ENCODE results near the gene EVL. TPM values are rescaled to one million over a fixed set of nuclear protein-coding genes. Genes with fewer than 3 reads are reported as not detected.

Gene EVL
- total RNA-seq, 4 donors from 2014 or later = 22.8 to 86.4 (median 45.2) TPM

DNA sequence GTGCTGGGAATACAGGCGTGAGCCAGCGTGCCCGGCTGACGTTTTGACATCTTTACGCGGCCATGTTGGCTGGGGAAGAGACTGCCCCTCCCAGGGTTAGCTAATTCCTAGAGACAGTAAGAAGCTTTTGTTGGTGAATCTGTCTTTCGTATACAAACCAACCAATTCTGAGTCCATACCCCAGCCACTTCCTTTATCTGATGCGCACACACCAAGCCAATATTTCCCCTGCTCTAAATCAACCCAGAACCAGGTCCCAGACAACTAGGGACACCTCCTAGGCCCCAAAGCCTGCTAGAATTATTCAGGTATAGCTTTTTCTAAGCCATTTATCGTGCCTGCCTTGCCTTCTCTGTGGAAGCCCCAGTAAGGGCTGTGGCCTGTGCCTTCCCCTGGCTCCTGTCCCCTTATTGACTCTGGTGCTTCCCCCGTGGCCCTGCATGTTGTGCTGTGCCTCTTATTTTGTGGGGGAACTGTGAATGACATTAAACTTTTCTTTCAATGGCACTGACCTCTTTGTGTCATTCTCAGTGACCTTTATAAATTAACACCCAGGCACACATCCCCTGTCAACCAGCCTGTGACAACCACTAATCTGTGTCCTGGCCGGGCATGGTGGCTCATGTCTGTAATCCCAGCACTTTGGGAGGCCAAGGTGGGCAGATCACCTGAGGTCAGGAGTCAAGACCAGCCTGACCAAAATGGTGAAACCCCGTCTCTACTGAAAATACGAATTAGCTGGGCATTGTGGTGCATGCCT lies 10.7 kb upstream of the EVL start:
- Histone ChIP-seq H3K4me3 (no peak overlapping the region), H3K9me3 (no peaks in the 10 kb centered on the region), H3K27ac (no peak overlapping the region), H3K36me3 (no peaks in the 10 kb centered on the region), H3K4me1 (peaks cover 0 to 14% (median 0%) of the 10 kb centered on the region in 4 donors), H3K27me3 (no peaks in the 10 kb centered on the region)
- intact Hi-C loops (cut with DNase I; ENCODE audit: low total_unique reads) (loop anchor here (5.0 kb wide), 1 partner anchor 53 kb away; no protein-coding TSS in a partner anchor), in situ Hi-C loops (cut with MboI; ENCODE audit: low pct_ligation_motif_present in 1 of 4, low pct_unique_long_range_greater_than_20kb in 1 of 4, low sequenced_read_pairs in 3 of 4) (no loop called here)
- WGBS, 2 donors (ENCODE audit: low coverage in 1 of 2) = 97% methylated on average over 13 of the region's 13 CpGs; no CpG with 5 or more reads in 1 of the 2 donors
- TF ChIP-seq POLR2AphosphoS5 (IDR thresholded peaks at IDR 0.05) = no peak
- TF ChIP-seq EP300 (IDR thresholded peaks at IDR 0.05; ENCODE audit: low read depth) = no peak
- TF ChIP-seq CTCF (IDR thresholded peaks at IDR 0.05) = no peak
- no peak for TF ChIP-seq POLR2A (IDR thresholded peaks at IDR 0.05)
- DNase-seq = no peak

- H3K27me3 ChIP-seq = no peaks in the 10 kb centered on the region
- H3K27ac ChIP-seq = no peak overlapping the region
- H3K4me3 ChIP-seq = no peak overlapping the region
- no peaks in the 10 kb centered on the region for H3K36me3 ChIP-seq
- peaks cover 0 to 14% (median 0%) of the 10 kb centered on the region in 4 donors for H3K4me1 ChIP-seq
- intact Hi-C loops (cut with DNase I; ENCODE audit: low total_unique reads) = no loop called here
- H3K9me3 ChIP-seq = no peaks in the 10 kb centered on the region
- 65 to 73% methylated on average over 3 of the region's 3 CpGs for WGBS, 2 donors (ENCODE audit: low coverage in 1 of 2)
- no peak for DNase-seq
- TF ChIP-seq CTCF (IDR thresholded peaks at IDR 0.05) (no peak), POLR2A (IDR thresholded peaks at IDR 0.05) (no peak), EP300 (IDR thresholded peaks at IDR 0.05; ENCODE audit: low read depth) (no peak), POLR2AphosphoS5 (IDR thresholded peaks at IDR 0.05) (no peak)
- in situ Hi-C loops (cut with MboI; ENCODE audit: low pct_ligation_motif_present in 1 of 4, low pct_unique_long_range_greater_than_20kb in 1 of 4, low sequenced_read_pairs in 3 of 4) = no loop called here
Observed at GRCh38 chr14:100056431-100056830, 8.8 kb upstream of the EVL start.

DNA sequence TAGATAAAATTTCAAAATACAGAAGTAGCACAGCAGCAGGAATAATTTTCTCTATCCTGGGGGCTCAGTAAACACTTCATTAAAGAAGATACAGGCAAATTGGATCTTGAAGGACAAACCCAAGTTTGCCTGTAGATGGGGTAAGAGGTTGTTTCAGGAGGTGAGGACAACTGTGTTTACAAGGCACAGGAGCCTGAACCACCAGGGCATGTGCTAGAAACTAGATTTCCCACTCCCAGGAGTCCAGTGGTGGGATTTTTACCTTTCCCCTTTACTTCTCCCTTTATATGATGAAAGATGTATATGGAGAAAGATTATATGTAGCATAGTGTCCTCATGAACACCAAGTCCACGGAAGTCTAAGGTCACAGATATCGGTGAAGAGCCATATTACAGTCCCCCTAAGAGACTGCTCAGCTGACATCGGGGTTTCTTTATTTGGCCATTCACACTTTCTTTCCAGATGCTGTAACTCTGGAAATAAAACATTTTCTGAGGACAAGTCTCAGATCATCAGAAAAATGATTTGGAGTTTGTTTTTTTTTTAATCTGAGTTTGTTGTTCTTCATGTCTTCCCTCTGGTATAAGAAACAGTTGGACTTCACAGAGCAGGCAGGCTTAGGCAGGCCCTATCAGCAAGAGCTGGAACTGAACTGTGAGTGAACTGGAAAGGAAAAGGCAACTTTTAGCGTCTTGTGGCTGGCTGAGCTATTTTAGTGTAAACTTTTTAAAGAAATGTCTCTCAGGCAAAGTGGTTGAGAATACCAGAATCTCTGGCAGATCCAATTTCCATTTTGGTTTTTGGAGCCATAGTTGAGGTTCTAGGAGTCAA lies 8.0 kb upstream of the EVL start:
- Histone ChIP-seq H3K9me3 (no peaks in the 10 kb centered on the region), H3K27ac (peak overlapping the region in 1 of 4 donors; percentile 1), H3K4me1 (peaks cover 0 to 14% (median 0%) of the 10 kb centered on the region in 4 donors), H3K27me3 (no peaks in the 10 kb centered on the region), H3K36me3 (no peaks in the 10 kb centered on the region), H3K4me3 (no peak overlapping the region)
- intact Hi-C loops (cut with DNase I; ENCODE audit: low total_unique reads) = no loop called here
- 73 to 77% methylated on average over 4 of the region's 4 CpGs for WGBS, 2 donors (ENCODE audit: low coverage in 1 of 2)
- no peak for DNase-seq
- TF ChIP-seq POLR2AphosphoS5 (IDR thresholded peaks at IDR 0.05) (no peak), CTCF (IDR thresholded peaks at IDR 0.05) (peak in 3 of 5 experiments; percentile 12 to 26 (median 13))
- in situ Hi-C loops (cut with MboI; ENCODE audit: low pct_ligation_motif_present in 1 of 4, low pct_unique_long_range_greater_than_20kb in 1 of 4, low sequenced_read_pairs in 3 of 4) = no loop called here

- no peaks in the 10 kb centered on the region for H3K36me3 ChIP-seq
- H3K4me3 ChIP-seq = no peak overlapping the region
- no peak for TF ChIP-seq CTCF (IDR thresholded peaks at IDR 0.05)
- TF ChIP-seq POLR2AphosphoS5 (IDR thresholded peaks at IDR 0.05) = no peak
- TF ChIP-seq POLR2A (IDR thresholded peaks at IDR 0.05) = no peak
- TF ChIP-seq EP300 (IDR thresholded peaks at IDR 0.05; ENCODE audit: low read depth) = no peak
- no peak overlapping the region for H3K27ac ChIP-seq
- 63 to 77% methylated on average over 3 to 4 of the region's 4 CpGs for WGBS, 2 donors (ENCODE audit: low coverage in 1 of 2)
- H3K9me3 ChIP-seq = no peaks in the 10 kb centered on the region
- intact Hi-C loops (cut with DNase I; ENCODE audit: low total_unique reads) (no loop called here), in situ Hi-C loops (cut with MboI; ENCODE audit: low pct_ligation_motif_present in 1 of 4, low pct_unique_long_range_greater_than_20kb in 1 of 4, low sequenced_read_pairs in 3 of 4) (no loop called here)
- DNase-seq = no peak
- peaks cover 0 to 14% (median 0%) of the 10 kb centered on the region in 4 donors for H3K4me1 ChIP-seq
- H3K27me3 ChIP-seq = no peaks in the 10 kb centered on the region
Observed at GRCh38 chr14:100058777-100059437, 6.3 kb upstream of the EVL start.
